Omental fat pad (tissue), 4 donors: ENCODE measurements around the gene GRIK3. TPM values are rescaled to one million over a fixed set of nuclear protein-coding genes. Genes with fewer than 3 reads are reported as not detected.

ENCODE experiments used
- ATAC-seq: fragments of 150-250 bp; one replicate; pipeline ENCODE4 v1.9.1; 2016; ENCODE audit warnings: mild to moderate bottlenecking, moderate library complexity; ENCODE audit not compliant: low FRiP score
- DNase-seq: peaks from one replicate; pipeline ENCODE4 v3.0.0-alpha.2; 2019; ENCODE audit warnings: low spot score
- total RNA-seq, 4 donors: library from RNA; depleted of rRNA; stranded (reverse); fragments of >200 nt; gene quantifications; one replicate each; pipeline ENCODE4 v1.1.0, GENCODE V29; 2016
- TF ChIP-seq, protein P1 (sequence below), 3 donors: fragments of 450-650 bp; IDR thresholded peaks; one replicate each; pipeline ENCODE4 v1.5.1; 2016 to 2017; ENCODE audit warnings: antibody characterized with exemption in 3 of 3, mild to moderate bottlenecking in 3 of 3, moderate library complexity in 2 of 3

Gene GRIK3
- total RNA-seq, 4 donors from 2014 or later, result 0.09 to 0.79 TPM; not detected in 2

DNA sequence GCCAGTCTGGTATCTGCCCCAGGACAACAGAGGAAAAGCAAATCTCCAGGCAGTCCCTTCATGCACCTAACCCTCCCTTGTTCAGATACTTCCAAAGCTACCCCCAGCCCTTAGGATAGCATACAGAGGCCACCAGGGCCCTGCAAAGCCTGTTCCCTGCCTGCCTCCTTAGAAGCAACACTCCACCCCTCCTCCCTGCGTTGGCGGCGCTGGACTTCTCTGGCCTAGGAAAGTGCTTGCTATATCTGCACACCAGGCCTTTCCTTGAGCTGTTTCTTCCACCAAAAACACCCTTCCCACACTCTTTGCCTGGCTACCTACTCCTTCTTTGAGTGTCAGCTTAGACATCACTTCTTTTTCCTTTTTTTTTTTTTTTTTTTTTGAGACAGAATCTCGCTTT is 61.3 kb downstream of the GRIK3 start:
- TF ChIP-seq, protein P1, sequence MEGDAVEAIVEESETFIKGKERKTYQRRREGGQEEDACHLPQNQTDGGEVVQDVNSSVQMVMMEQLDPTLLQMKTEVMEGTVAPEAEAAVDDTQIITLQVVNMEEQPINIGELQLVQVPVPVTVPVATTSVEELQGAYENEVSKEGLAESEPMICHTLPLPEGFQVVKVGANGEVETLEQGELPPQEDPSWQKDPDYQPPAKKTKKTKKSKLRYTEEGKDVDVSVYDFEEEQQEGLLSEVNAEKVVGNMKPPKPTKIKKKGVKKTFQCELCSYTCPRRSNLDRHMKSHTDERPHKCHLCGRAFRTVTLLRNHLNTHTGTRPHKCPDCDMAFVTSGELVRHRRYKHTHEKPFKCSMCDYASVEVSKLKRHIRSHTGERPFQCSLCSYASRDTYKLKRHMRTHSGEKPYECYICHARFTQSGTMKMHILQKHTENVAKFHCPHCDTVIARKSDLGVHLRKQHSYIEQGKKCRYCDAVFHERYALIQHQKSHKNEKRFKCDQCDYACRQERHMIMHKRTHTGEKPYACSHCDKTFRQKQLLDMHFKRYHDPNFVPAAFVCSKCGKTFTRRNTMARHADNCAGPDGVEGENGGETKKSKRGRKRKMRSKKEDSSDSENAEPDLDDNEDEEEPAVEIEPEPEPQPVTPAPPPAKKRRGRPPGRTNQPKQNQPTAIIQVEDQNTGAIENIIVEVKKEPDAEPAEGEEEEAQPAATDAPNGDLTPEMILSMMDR (IDR thresholded peaks at IDR 0.05), result no peak
- DNase-seq (no peak), ATAC-seq (no peak)

DNA sequence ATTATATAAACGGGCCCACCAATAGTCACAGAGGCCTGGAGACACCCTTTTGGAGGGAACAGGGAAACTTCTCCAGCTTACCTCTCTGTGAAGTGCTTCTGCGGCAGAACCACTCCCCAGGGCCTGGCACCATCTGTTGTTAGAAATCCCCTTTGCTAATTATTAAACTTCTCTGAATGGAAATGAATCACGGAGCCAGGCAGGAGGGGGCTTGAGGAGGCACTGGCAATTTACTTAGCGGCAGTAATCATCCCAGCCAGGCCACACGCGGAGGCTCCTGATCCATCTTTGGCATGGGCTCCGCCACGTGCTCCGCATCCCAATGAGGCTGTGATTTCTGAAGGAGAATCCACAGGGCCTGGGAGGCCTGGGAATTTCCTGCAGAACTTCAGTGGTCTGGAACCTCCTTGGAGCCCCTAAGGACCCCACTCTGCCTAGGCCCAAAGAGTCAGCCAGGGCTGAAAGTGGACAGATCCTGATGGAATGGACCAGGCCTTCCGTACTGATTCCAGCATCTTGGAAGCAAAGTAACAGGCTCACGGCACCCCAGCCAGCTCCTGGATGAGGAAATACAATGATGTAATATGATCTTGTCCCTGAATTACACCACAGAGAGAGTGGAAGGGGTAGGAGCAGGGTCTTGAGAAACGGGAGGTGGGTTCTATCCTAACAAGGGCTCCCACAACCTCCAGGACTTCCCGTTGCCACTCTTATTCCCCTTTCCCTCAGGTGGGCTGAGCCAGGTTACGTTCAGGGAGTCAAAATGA is 62.3 kb downstream of the GRIK3 start:
- no peak for DNase-seq
- TF ChIP-seq, protein P1 (IDR thresholded peaks at IDR 0.05), result no peak

DNA sequence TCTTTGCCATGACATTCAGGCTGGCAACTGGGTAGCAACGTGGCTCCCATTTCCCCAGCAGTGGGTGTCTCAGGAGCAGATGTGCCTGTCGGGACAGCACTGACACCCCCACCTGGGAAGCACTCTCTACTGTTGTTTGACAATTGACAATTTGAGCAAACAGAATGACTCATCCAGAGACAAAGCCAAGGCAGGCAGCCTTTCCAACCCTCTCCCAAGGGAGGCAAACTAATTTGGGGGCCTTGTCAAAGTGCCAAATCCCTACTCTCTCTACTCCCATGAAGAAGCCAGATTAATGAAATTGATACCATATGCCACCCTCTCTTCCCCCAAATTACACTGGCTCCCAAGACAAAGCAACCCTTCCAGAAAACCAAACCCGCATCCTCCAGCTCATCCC is 65.6 kb downstream of the GRIK3 start:
- ATAC-seq (no peak), DNase-seq (no peak)
- TF ChIP-seq, protein P1 (IDR thresholded peaks at IDR 0.05), result no peak

More for the DNA sequence above, 62.3 kb downstream of the GRIK3 start:
- ATAC-seq, result no peak

DNA sequence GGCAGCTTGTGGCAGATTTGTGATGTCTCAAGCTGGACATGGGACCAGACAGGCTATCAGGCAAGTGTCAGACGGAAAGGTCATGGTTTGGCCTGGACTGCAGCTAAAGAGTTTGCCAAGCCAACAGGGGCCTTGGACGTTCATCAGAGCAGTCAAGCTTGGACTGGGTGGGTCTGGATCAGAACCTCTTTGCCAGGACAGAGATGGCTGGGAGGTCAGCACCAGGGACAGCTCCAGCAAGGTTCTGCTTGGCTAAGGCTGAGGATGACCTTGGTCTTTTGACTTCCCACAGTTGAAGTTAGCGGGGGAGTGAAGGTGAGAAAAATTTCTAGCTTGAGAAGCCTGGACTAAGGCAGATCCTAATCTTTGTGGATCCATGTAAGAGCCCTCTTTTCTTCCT is 68.1 kb downstream of the GRIK3 start:
- DNase-seq, result no peak
- ATAC-seq, result no peak

DNA sequence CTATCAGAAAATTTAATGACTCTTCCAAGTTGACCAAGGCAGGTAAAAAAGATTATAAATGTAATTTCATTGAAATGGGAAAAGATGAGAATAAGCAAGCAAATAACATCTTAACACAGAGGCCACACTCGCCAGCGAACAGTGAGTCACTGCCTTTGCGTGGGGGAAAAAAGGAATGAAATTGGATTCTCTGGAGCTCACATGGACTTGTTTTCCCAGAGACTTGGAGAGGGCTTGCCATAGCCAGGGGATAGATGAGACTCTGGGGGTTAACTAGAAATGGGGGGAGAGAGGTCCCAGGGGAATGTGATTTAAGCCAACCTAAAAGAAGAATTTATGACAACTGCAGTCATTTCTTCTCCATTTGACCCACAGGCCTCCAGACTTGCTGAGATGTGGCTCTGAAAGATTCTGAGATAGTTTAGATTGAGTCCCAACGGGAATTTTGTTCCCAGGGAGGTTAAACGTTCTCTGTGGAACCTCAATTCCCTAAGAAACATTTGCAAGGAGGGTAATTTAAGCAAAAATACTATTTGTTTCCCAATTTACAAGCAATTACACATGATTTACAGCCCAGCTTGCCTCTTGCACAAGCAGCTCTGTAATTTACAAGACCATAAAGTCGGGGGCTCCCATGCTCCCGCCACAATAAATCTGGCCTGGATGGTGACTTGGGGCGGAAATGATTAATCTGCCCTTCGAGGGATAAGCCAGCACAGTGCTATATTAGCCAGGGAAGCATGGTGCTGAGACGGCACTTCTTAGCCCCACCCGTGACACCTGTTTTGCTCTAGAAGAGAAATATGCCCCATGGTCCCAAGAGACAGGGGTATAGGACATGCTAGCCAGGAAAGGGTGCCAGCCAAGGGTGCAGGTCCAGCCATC is 68.8 kb downstream of the GRIK3 start:
- ATAC-seq (no peak), DNase-seq (no peak)
- TF ChIP-seq, protein P1 (IDR thresholded peaks at IDR 0.05), result no peak

More for the DNA sequence above, 68.1 kb downstream of the GRIK3 start:
- TF ChIP-seq, protein P1 (IDR thresholded peaks at IDR 0.05), result no peak

DNA sequence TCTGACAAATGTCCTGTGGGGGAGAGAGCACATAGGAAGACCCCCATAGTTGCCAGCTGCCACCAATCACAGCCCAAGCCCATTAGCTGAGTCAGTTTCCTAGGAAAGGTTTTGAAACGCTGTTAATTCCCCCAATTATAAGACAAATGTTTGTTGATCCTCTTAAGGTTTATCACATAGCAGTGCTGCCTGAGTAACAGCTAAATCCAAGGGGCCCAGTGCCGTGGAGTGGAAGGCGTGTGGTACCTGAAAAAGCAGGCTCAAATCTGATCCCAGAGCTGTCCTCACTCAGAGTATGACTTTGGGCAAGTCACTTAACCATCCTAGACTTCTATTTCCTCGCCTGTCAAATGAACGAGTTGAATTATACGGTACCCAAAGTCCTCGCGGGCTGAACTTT is 69.5 kb downstream of the GRIK3 start:
- TF ChIP-seq, protein P1 (IDR thresholded peaks at IDR 0.05), result no peak
- no peak for DNase-seq
- ATAC-seq, result no peak
